CD14-positive monocyte (primary cell): ENCODE measurements around the gene PGK2. TPM values are rescaled to one million over a fixed set of nuclear protein-coding genes. Genes with fewer than 3 reads are reported as not detected.

Source experiments
- DNase-seq, 3 donors: peaks; one replicate each; pipeline ENCODE4 v3.0.0-alpha.2; 2011 to 2022
- H2AFZ ChIP-seq: 2 replicates; pipeline ENCODE4 v1.6.0; 2012; ENCODE audit warnings: mild to moderate bottlenecking, low read depth, low read length, inconsistent platforms; ENCODE audit not compliant: insufficient read depth, poor library complexity, severe bottlenecking
- H3K27ac ChIP-seq, 2 donors: 1 replicate in 1 of 2; 2 replicates in 1 of 2; pipeline ENCODE4 v1.5.1; 2012 to 2013; ENCODE audit warnings: low read length in 2 of 2, control low read depth in 1 of 2, inconsistent platforms in 1 of 2, low read depth in 1 of 2, mild to moderate bottlenecking in 1 of 2
- H3K27me3 ChIP-seq, 2 donors: one replicate each; pipeline versions ENCODE4 v1.6.0 to v1.6.1; 2011 to 2013; ENCODE audit warnings: low read length in 2 of 2; ENCODE audit not compliant: control insufficient read depth in 2 of 2, insufficient read depth in 2 of 2
- H3K36me3 ChIP-seq, 2 donors: replicated peaks in 1 of 2; 1 replicate in 1 of 2; 2 replicates in 1 of 2; pipeline versions ENCODE4 v1.5.1 to v1.6.1; 2012 to 2013; ENCODE audit warnings: low read length in 2 of 2, control low read depth in 1 of 2, inconsistent platforms in 1 of 2, mild to moderate bottlenecking in 1 of 2; ENCODE audit not compliant: insufficient read depth in 2 of 2, control insufficient read depth in 1 of 2
- H3K4me1 ChIP-seq, 2 donors: 1 replicate in 1 of 2; 2 replicates in 1 of 2; pipeline versions ENCODE4 v1.5.1 to v1.6.1; 2012 to 2013; ENCODE audit warnings: low read length in 2 of 2, control low read depth in 1 of 2, inconsistent platforms in 1 of 2, mild to moderate bottlenecking in 1 of 2, moderate library complexity in 1 of 2; ENCODE audit not compliant: insufficient read depth in 2 of 2, control insufficient read depth in 1 of 2
- H3K4me2 ChIP-seq: replicated peaks from 2 replicates; pipeline ENCODE3; 2012; ENCODE audit warnings: low read length, moderate library complexity, mild to moderate bottlenecking; ENCODE audit not compliant: poor library complexity, severe bottlenecking; ENCODE audit errors: extremely low read depth
- H3K4me3 ChIP-seq, 3 experiments: fragments of 200-600 bp in 1 of 3; sonication (generic) in 1 of 3; replicated peaks in 1 of 3; 1 replicate in 2 of 3; 2 replicates in 1 of 3; pipeline ENCODE4 v1.5.1; 2011 to 2013; ENCODE audit warnings: low read length in 3 of 3, mild to moderate bottlenecking in 3 of 3, control low read depth in 2 of 3, low read depth in 2 of 3, inconsistent platforms in 1 of 3, moderate library complexity in 1 of 3
- H3K79me2 ChIP-seq: 2 replicates; pipeline ENCODE4 v1.6.0; 2012; ENCODE audit warnings: mild to moderate bottlenecking, control low read depth, inconsistent platforms, low read length, moderate library complexity; ENCODE audit not compliant: insufficient read depth
- H3K9ac ChIP-seq: 2 replicates; pipeline ENCODE4 v1.6.0; 2017; ENCODE audit warnings: low read length, mild to moderate bottlenecking; ENCODE audit not compliant: insufficient read depth, poor library complexity, severe bottlenecking
- H3K9me3 ChIP-seq, 2 donors: replicated peaks in 1 of 2; 1 replicate in 1 of 2; 2 replicates in 1 of 2; pipeline versions ENCODE4 v1.5.1 to v1.6.1; 2012 to 2013; ENCODE audit warnings: low read length in 2 of 2, control low read depth in 1 of 2; ENCODE audit not compliant: control insufficient read depth in 1 of 2, insufficient read depth in 1 of 2
- H4K20me1 ChIP-seq: 2 replicates; pipeline ENCODE4 v1.6.0; 2012; ENCODE audit warnings: mild to moderate bottlenecking, low read length, control low read depth, moderate library complexity; ENCODE audit not compliant: insufficient read depth
- H3K27ac Mint-ChIP-seq, 7 donors: one replicate each; pipeline ENCODE4 v1.8.0; 2020; ENCODE audit warnings: mild to moderate bottlenecking in 7 of 7, mixed read lengths in 7 of 7, moderate library complexity in 6 of 7, inconsistent platforms in 2 of 7
- H3K27me3 Mint-ChIP-seq, 3 donors: one replicate each; pipeline ENCODE4 v1.8.0; 2021 to 2022; ENCODE audit warnings: low read depth in 3 of 3, mild to moderate bottlenecking in 3 of 3, mixed read lengths in 3 of 3, moderate library complexity in 3 of 3, inconsistent platforms in 1 of 3
- H3K36me3 Mint-ChIP-seq, 2 donors: one replicate each; pipeline ENCODE4 v1.8.0; 2020; ENCODE audit warnings: mixed read lengths in 2 of 2, inconsistent platforms in 1 of 2, mild to moderate bottlenecking in 1 of 2
- H3K4me1 Mint-ChIP-seq: one replicate; pipeline ENCODE4 v1.8.0; 2020; ENCODE audit warnings: mild to moderate bottlenecking, mixed read lengths
- H3K4me3 Mint-ChIP-seq, 2 donors: one replicate each; pipeline ENCODE4 v1.8.0; 2020; ENCODE audit warnings: mild to moderate bottlenecking in 2 of 2, mixed read lengths in 2 of 2, moderate library complexity in 1 of 2
- H3K9me3 Mint-ChIP-seq, 7 donors: one replicate each; pipeline ENCODE4 v1.8.0; 2020 to 2022; ENCODE audit warnings: mixed read lengths in 7 of 7, mild to moderate bottlenecking in 6 of 7, moderate library complexity in 6 of 7, inconsistent platforms in 2 of 7
- CTCF ChIP-seq: fragments of 200-600 bp; IDR thresholded peaks from one replicate; pipeline ENCODE4 v1.8.0; 2022; ENCODE audit warnings: antibody characterized with exemption, mild to moderate bottlenecking
- WGBS: methylation state at CpG from one replicate; pipeline ENCODE4 v1.1.5; 2013; ENCODE audit warnings: missing lambda C conversion rate; ENCODE audit not compliant: insufficient coverage; 5-methylcytosine and 5-hydroxymethylcytosine counted together
- intact Hi-C, 2 donors: fragments of 100-400 bp; cut with micrococcal nuclease; formaldehyde crosslinking; loops; one replicate each; pipeline versions ENCODE4 v1.15.0 to v1.15.1; 2023
- polyA plus RNA-seq, 3 donors: library from polyadenylated mRNA; depleted of rRNA in 1 of 3; unstranded in 2 of 3; stranded (reverse) in 1 of 3; fragments of 300-500 nt in 2 of 3; fragments of >200 nt in 1 of 3; fragmentation: Illumina TruSeq in 2 of 3; gene quantifications; 1 replicate in 2 of 3; 2 replicates in 1 of 3; pipeline ENCODE4 v1.2.3, GENCODE V29; 2012 to 2021

The PGK2 gene
- polyA plus RNA-seq, 3 donors, result not detected

DNA sequence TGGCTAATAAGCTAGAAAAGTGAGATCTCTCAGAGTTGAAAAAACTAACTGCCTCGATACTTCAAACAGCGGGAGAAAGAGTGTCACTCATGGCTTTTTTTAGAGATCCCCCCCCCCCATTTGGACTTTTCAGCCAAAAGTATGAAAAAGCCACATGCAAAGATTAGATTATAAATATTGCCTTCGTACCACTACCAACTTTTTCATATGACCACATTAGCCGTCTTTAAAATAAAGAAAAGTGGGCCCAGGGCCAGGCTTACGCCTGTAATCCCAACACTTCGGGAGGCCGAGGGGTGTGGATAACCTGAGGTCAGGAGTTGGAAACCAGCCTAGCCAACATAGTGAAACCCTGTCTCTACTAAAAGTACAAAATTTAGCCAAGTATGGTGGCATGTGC lies 4.4 kb downstream of the PGK2 start:
- no peak overlapping the region for H3K9ac ChIP-seq
- intact Hi-C loops, result no loop called here
- H3K4me2 ChIP-seq, result no peak overlapping the region
- Mint-ChIP-seq H3K36me3 (no peaks in the 10 kb centered on the region), H3K9me3 (peaks cover 0 to 8% (median 4%) of the 10 kb centered on the region in 7 donors), H3K4me3 (no peak overlapping the region), H3K27me3 (no peaks in the 10 kb centered on the region), H3K27ac (no peak overlapping the region), H3K4me1 (no peaks in the 10 kb centered on the region)
- H3K79me2 ChIP-seq, result no peaks in the 10 kb centered on the region
- no peaks in the 10 kb centered on the region for H4K20me1 ChIP-seq
- no peak overlapping the region for H3K4me3 ChIP-seq
- no peak overlapping the region for H3K27ac ChIP-seq
- TF ChIP-seq CTCF, result no peak
- DNase-seq, result no peak
- H3K9me3 ChIP-seq, result peaks cover 0 to 11% of the 10 kb centered on the region in 2 donors
- no peaks in the 10 kb centered on the region for H3K4me1 ChIP-seq
- H2AFZ ChIP-seq, result no peak overlapping the region
- no peaks in the 10 kb centered on the region for H3K36me3 ChIP-seq
- 100% methylated on average over 2 of the region's 7 CpGs for WGBS
- no peaks in the 10 kb centered on the region for H3K27me3 ChIP-seq

GRCh38 chr6:49782293-49782692 lies 4.8 kb downstream of the PGK2 start:
- no CpG with 5 or more reads among the region's 1 CpG for WGBS
- Histone ChIP-seq H3K9ac (no peak overlapping the region), H3K4me3 (no peak overlapping the region), H3K9me3 (peaks cover 0 to 11% of the 10 kb centered on the region in 2 donors), H3K36me3 (no peaks in the 10 kb centered on the region), H4K20me1 (no peaks in the 10 kb centered on the region), H3K27ac (no peak overlapping the region), H3K4me2 (no peak overlapping the region), H3K79me2 (no peaks in the 10 kb centered on the region), H3K27me3 (no peaks in the 10 kb centered on the region), H2AFZ (no peak overlapping the region), H3K4me1 (no peaks in the 10 kb centered on the region)
- Mint-ChIP-seq H3K4me3 (no peak overlapping the region), H3K27ac (no peak overlapping the region), H3K9me3 (peaks cover 0 to 8% (median 3%) of the 10 kb centered on the region in 7 donors), H3K4me1 (no peaks in the 10 kb centered on the region), H3K36me3 (no peaks in the 10 kb centered on the region), H3K27me3 (no peaks in the 10 kb centered on the region)
- DNase-seq, result no peak
- TF ChIP-seq CTCF, result no peak
- intact Hi-C loops, result no loop called here
